ENCODE measurements around the gene PRPS1.
A peak's percentile ranks its signal among the peaks of the same experiment; 100 is the strongest.
"Not testable (repeated sequence)": the region's sequence is repeated elsewhere in the genome, so short reads cannot be mapped to it uniquely, and the experiment has no call there.

The PRPS1 gene

GRCh38 chrX:107675823-107676555 lies 47.7 kb downstream of the PRPS1 start:
- no peak for DNase-seq

- peak; percentile 29 for DNase-seq
These were observed 48.5 kb downstream of the PRPS1 start for GRCh38 chrX:107676559-107677378.

- no peak for DNase-seq
These were observed 49.2 kb downstream of the PRPS1 start for GRCh38 chrX:107677501-107677901.

GRCh38 chrX:107677909-107678308 lies 49.6 kb downstream of the PRPS1 start:
- no peak for DNase-seq

- no peak for DNase-seq
These were observed 50.8 kb downstream of the PRPS1 start for GRCh38 chrX:107678957-107679740.

GRCh38 chrX:107682256-107682655 lies 53.9 kb downstream of the PRPS1 start:
- DNase-seq = no peak

GRCh38 chrX:107683124-107683895 lies 55.0 kb downstream of the PRPS1 start:
- no peak for DNase-seq

GRCh38 chrX:107683931-107684330 lies 55.6 kb downstream of the PRPS1 start:
- no peak for DNase-seq

- no peak for DNase-seq
These were observed 56.7 kb downstream of the PRPS1 start for GRCh38 chrX:107684956-107685385.

GRCh38 chrX:107685586-107685985 lies 57.3 kb downstream of the PRPS1 start:
- DNase-seq = not testable (repeated sequence)

GRCh38 chrX:107686026-107686425 lies 57.7 kb downstream of the PRPS1 start:
- DNase-seq = no peak

GRCh38 chrX:107686792-107687191 lies 58.5 kb downstream of the PRPS1 start:
- DNase-seq = no peak

GRCh38 chrX:107687445-107687844 lies 59.1 kb downstream of the PRPS1 start:
- no peak for DNase-seq

GRCh38 chrX:107691024-107691448 lies 62.7 kb downstream of the PRPS1 start:
- DNase-seq = no peak

- DNase-seq = no peak
These were observed 71.3 kb downstream of the PRPS1 start for GRCh38 chrX:107699616-107700015.

GRCh38 chrX:107700317-107700774 lies 72.0 kb downstream of the PRPS1 start:
- DNase-seq = no peak

Data from NCI-H2029 (cell line).